Peyer's patch (tissue), 4 donors: ENCODE results near the gene RTCA.

ENCODE experiments used
- POLR2A ChIP-seq, 2 donors: fragments of 450-650 bp; IDR thresholded peaks; one replicate each; pipeline ENCODE4 v1.5.1; 2017; ENCODE audit warnings: antibody characterized with exemption in 2 of 2, mild to moderate bottlenecking in 2 of 2, moderate library complexity in 2 of 2
- TF ChIP-seq, protein P1 (sequence below), 6 experiments: fragments of 450-650 bp in 4 of 6; fragments of 200-600 bp in 2 of 6; sonication (generic) in 1 of 6; IDR thresholded peaks; one replicate each; pipeline ENCODE4 v1.5.1; 2017 to 2019; ENCODE audit warnings: antibody characterized with exemption in 6 of 6, mild to moderate bottlenecking in 3 of 6, moderate library complexity in 1 of 6

- no peak for TF ChIP-seq POLR2A (IDR thresholded peaks at IDR 0.05)
- TF ChIP-seq, protein P1, sequence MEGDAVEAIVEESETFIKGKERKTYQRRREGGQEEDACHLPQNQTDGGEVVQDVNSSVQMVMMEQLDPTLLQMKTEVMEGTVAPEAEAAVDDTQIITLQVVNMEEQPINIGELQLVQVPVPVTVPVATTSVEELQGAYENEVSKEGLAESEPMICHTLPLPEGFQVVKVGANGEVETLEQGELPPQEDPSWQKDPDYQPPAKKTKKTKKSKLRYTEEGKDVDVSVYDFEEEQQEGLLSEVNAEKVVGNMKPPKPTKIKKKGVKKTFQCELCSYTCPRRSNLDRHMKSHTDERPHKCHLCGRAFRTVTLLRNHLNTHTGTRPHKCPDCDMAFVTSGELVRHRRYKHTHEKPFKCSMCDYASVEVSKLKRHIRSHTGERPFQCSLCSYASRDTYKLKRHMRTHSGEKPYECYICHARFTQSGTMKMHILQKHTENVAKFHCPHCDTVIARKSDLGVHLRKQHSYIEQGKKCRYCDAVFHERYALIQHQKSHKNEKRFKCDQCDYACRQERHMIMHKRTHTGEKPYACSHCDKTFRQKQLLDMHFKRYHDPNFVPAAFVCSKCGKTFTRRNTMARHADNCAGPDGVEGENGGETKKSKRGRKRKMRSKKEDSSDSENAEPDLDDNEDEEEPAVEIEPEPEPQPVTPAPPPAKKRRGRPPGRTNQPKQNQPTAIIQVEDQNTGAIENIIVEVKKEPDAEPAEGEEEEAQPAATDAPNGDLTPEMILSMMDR (IDR thresholded peaks at IDR 0.05), result no peak
These were observed 19.3 kb upstream of the RTCA start for GRCh38 chr1:100246738-100247137.
